H1 (cell line): ENCODE measurements around the gene UGT1A8. TPM values are rescaled to one million over a fixed set of nuclear protein-coding genes. Genes with fewer than 3 reads are reported as not detected.

ENCODE experiments used
- CTCF ChIA-PET: fragments of 300-600 bp; sonication (Branson Sonifier 250); formaldehyde crosslinking; loops from one replicate; lab custom pipeline; 2021; ENCODE audit not compliant: partially characterized antibody; lab: Charles Lee
- POLR2A ChIA-PET: fragments of 300-600 bp; sonication (Branson Sonifier 250); formaldehyde crosslinking; loops from one replicate; lab custom pipeline; 2021; ENCODE audit warnings: inconsistent platforms; ENCODE audit not compliant: partially characterized antibody; lab: Charles Lee
- DNase-seq, 2 experiments: peaks; one replicate each; pipeline versions ENCODE4 v3.0.0 to v3.0.0-alpha.2; 2010 to 2022; ENCODE audit warnings: low spot score in 2 of 2, low read depth in 1 of 2, mixed read lengths in 1 of 2
- FAIRE-seq: peaks from 2 replicates; lab custom pipeline; 2011; peaks lifted over from hg19 to GRCh38; lab: Jason Lieb, UNC
- H2AFZ ChIP-seq: 2 replicates; pipeline ENCODE4 v1.8.1; 2012; ENCODE audit warnings: low read length, inconsistent platforms
- H2AK5ac ChIP-seq: 2 replicates; pipeline ENCODE4 v1.6.1; 2013; ENCODE audit warnings: low read depth, low read length
- H2BK120ac ChIP-seq: replicated peaks from 2 replicates; pipeline ENCODE3; 2013; ENCODE audit warnings: low read depth, low read length, inconsistent platforms
- H2BK12ac ChIP-seq: 2 replicates; pipeline ENCODE4 v1.6.1; 2013; ENCODE audit warnings: low read depth, low read length
- H2BK15ac ChIP-seq: 2 replicates; pipeline ENCODE4 v1.6.1; 2013; ENCODE audit warnings: low read length
- H2BK20ac ChIP-seq: 2 replicates; pipeline ENCODE4 v1.6.1; 2013; ENCODE audit warnings: low read length
- H2BK5ac ChIP-seq: 2 replicates; pipeline ENCODE4 v1.6.1; 2013; ENCODE audit warnings: low read depth, low read length
- H3K14ac ChIP-seq: 2 replicates; pipeline ENCODE4 v1.6.1; 2013; ENCODE audit warnings: inconsistent platforms; ENCODE audit not compliant: insufficient read length
- H3K18ac ChIP-seq: 2 replicates; pipeline ENCODE4 v1.6.1; 2013; ENCODE audit warnings: low read length; ENCODE audit errors: extremely low read depth
- H3K23ac ChIP-seq: 2 replicates; pipeline ENCODE4 v1.6.1; 2013; ENCODE audit warnings: inconsistent platforms; ENCODE audit not compliant: insufficient read length
- H3K23me2 ChIP-seq: 2 replicates; pipeline ENCODE4 v1.6.1; 2013; ENCODE audit warnings: low read depth, low read length
- H3K27ac ChIP-seq: 2 replicates; pipeline ENCODE4 v1.6.1; 2011; ENCODE audit warnings: low read depth, low read length, inconsistent platforms
- H3K27me3 ChIP-seq, 4 experiments: replicated peaks in 1 of 4; 1 replicate in 1 of 4; 2 replicates in 3 of 4; pipeline versions ENCODE4 v1.6.1 to v1.8.1; 2011 to 2013; ENCODE audit warnings: low read length in 3 of 4, mild to moderate bottlenecking in 3 of 4, inconsistent platforms in 2 of 4, mixed read lengths in 2 of 4, moderate library complexity in 1 of 4; ENCODE audit not compliant: control insufficient read depth in 3 of 4, insufficient read depth in 3 of 4; ENCODE audit errors: extremely low read depth in 1 of 4
- H3K36me3 ChIP-seq, 4 experiments: 2 replicates each; pipeline versions ENCODE4 v1.6.1 to v1.8.1; 2011 to 2013; ENCODE audit warnings: mild to moderate bottlenecking in 4 of 4, low read length in 3 of 4, moderate library complexity in 2 of 4, control low read depth in 1 of 4, inconsistent platforms in 1 of 4; ENCODE audit not compliant: insufficient read depth in 4 of 4, control insufficient read depth in 2 of 4
- H3K4ac ChIP-seq: replicated peaks from 2 replicates; pipeline ENCODE3; 2013; ENCODE audit warnings: low read length, low read depth, mixed read lengths, inconsistent platforms; ENCODE audit not compliant: insufficient read length
- H3K4me1 ChIP-seq, 4 experiments: replicated peaks in 1 of 4; 1 replicate in 1 of 4; 2 replicates in 3 of 4; pipeline versions ENCODE4 v1.6.1 to v1.8.1; 2011 to 2013; ENCODE audit warnings: low read length in 3 of 4, inconsistent platforms in 2 of 4, mixed read lengths in 1 of 4; ENCODE audit not compliant: insufficient read depth in 4 of 4, control insufficient read depth in 3 of 4
- H3K4me2 ChIP-seq, 2 experiments: 2 replicates each; pipeline versions ENCODE4 v1.6.1 to v1.8.1; 2011 to 2013; ENCODE audit warnings: low read depth in 2 of 2, low read length in 2 of 2, control low read depth in 1 of 2, inconsistent platforms in 1 of 2, mild to moderate bottlenecking in 1 of 2; ENCODE audit not compliant: insufficient read depth in 1 of 2
- H3K4me3 ChIP-seq, 4 experiments: fragments of 200-600, 300-600 bp in 1 of 4; sonication (generic), shearing (Covaris generic), sonication (Bioruptor Twin) in 1 of 4; 2 replicates each; pipeline versions ENCODE4 v1.5.1 to v1.8.1; 2011 to 2016; ENCODE audit warnings: low read length in 4 of 4, low read depth in 3 of 4, control low read depth in 2 of 4, inconsistent platforms in 2 of 4, mild to moderate bottlenecking in 2 of 4, mixed read lengths in 1 of 4, moderate library complexity in 1 of 4; ENCODE audit not compliant: insufficient read depth in 2 of 4; ENCODE audit errors: extremely low read depth in 1 of 4
- H3K56ac ChIP-seq: replicated peaks from 2 replicates; pipeline ENCODE3; 2013; ENCODE audit warnings: low read depth, mild to moderate bottlenecking, mixed read lengths, low read length, inconsistent platforms; ENCODE audit not compliant: insufficient read length
- H3K79me1 ChIP-seq: 2 replicates; pipeline ENCODE4 v1.6.1; 2013; ENCODE audit warnings: low read depth, low read length, control low read depth
- H3K79me2 ChIP-seq, 2 experiments: 2 replicates each; pipeline versions ENCODE4 v1.6.1 to v1.8.1; 2012 to 2013; ENCODE audit warnings: low read length in 2 of 2, mild to moderate bottlenecking in 2 of 2, inconsistent platforms in 1 of 2; ENCODE audit not compliant: insufficient read depth in 2 of 2, control insufficient read depth in 1 of 2
- H3K9ac ChIP-seq, 4 experiments: replicated peaks in 1 of 4; 1 replicate in 1 of 4; 2 replicates in 3 of 4; pipeline versions ENCODE4 v1.6.1 to v1.8.1; 2011 to 2013; ENCODE audit warnings: low read depth in 3 of 4, low read length in 3 of 4, control low read depth in 2 of 4, mild to moderate bottlenecking in 2 of 4, moderate library complexity in 2 of 4, inconsistent platforms in 1 of 4; ENCODE audit errors: extremely low read depth in 1 of 4
- H3K9me3 ChIP-seq, 2 experiments: 2 replicates each; pipeline versions ENCODE4 v1.6.1 to v1.8.1; 2012 to 2013; ENCODE audit warnings: mild to moderate bottlenecking in 2 of 2, moderate library complexity in 2 of 2, control low read depth in 1 of 2, inconsistent platforms in 1 of 2, low read depth in 1 of 2, low read length in 1 of 2, mixed read lengths in 1 of 2; ENCODE audit not compliant: insufficient read depth in 2 of 2
- H4K20me1 ChIP-seq, 2 experiments: replicated peaks in 1 of 2; 2 replicates each; pipeline versions ENCODE3 to v1.8.1; 2011 to 2013; ENCODE audit warnings: inconsistent platforms in 2 of 2, low read length in 2 of 2, mild to moderate bottlenecking in 1 of 2; ENCODE audit not compliant: insufficient read depth in 2 of 2, control insufficient read depth in 1 of 2
- H4K5ac ChIP-seq: 2 replicates; pipeline ENCODE4 v1.6.1; 2013; ENCODE audit warnings: low read length, low read depth, mixed read lengths, inconsistent platforms; ENCODE audit not compliant: insufficient read length
- H4K8ac ChIP-seq: 2 replicates; pipeline ENCODE4 v1.8.0; 2013; ENCODE audit warnings: mild to moderate bottlenecking, moderate library complexity, low read length, inconsistent platforms; ENCODE audit not compliant: insufficient read depth; ENCODE audit errors: extremely low read depth
- H4K91ac ChIP-seq: replicated peaks from 2 replicates; pipeline ENCODE3; 2013; ENCODE audit warnings: low read length, mixed read lengths, inconsistent platforms; ENCODE audit not compliant: insufficient read length
- BCL11A ChIP-seq, 2 experiments: IDR thresholded peaks; one replicate each; pipeline ENCODE4 v1.6.1; 2011; ENCODE audit warnings: low read depth in 2 of 2, low read length in 2 of 2, mild to moderate bottlenecking in 2 of 2
- CBX8 ChIP-seq: fragments of 300-800, 300-1000 bp; sonication (generic); IDR thresholded peaks from 2 replicates; pipeline ENCODE4 v1.7.1; 2016; ENCODE audit warnings: low read depth, low read length, borderline replicate concordance
- CTCF ChIP-seq, 3 experiments: IDR thresholded peaks; 1 replicate in 2 of 3; 2 replicates in 1 of 3; pipeline versions ENCODE4 v1.5.1 to v1.6.1; 2011; ENCODE audit warnings: low read length in 3 of 3, mild to moderate bottlenecking in 3 of 3, inconsistent platforms in 2 of 3, low read depth in 1 of 3, moderate library complexity in 1 of 3; ENCODE audit not compliant: insufficient read depth in 1 of 3; ENCODE audit errors: control extremely low read depth in 1 of 3
- EZH2 ChIP-seq: fragments of 200-600 bp; sonication (generic); IDR thresholded peaks from 2 replicates; pipeline ENCODE4 v1.7.1; 2012; ENCODE audit warnings: low read depth, mild to moderate bottlenecking, moderate library complexity, low read length, inconsistent platforms; ENCODE audit not compliant: severe bottlenecking
- JUND ChIP-seq: IDR thresholded peaks from 2 replicates; pipeline ENCODE4 v1.6.1; 2011; ENCODE audit warnings: mild to moderate bottlenecking, improper control_type of control experiment, low read length
- KDM4A ChIP-seq: IDR thresholded peaks from one replicate; pipeline ENCODE4 v1.7.1; 2012; ENCODE audit warnings: low read depth, mild to moderate bottlenecking, moderate library complexity, low read length, inconsistent platforms; ENCODE audit not compliant: severe bottlenecking
- KDM5A ChIP-seq: fragments of 200-600 bp; IDR thresholded peaks from 2 replicates; pipeline ENCODE4 v1.7.1; 2012; ENCODE audit warnings: mild to moderate bottlenecking, low read length, inconsistent platforms, mixed read lengths
- SUZ12 ChIP-seq: fragments of 200-600 bp; sonication (generic); IDR thresholded peaks from 2 replicates; pipeline ENCODE4 v1.6.1; 2012; ENCODE audit warnings: mild to moderate bottlenecking, inconsistent platforms, low read length, moderate library complexity, mixed read lengths
- USF2 ChIP-seq: IDR thresholded peaks from 2 replicates; pipeline ENCODE4 v1.6.1; 2011; ENCODE audit warnings: low read length, improper control_type of control experiment
- ZNF274 ChIP-seq: IDR thresholded peaks from 2 replicates; pipeline ENCODE4 v1.7.0; 2012; ENCODE audit warnings: low read length, borderline replicate concordance; ENCODE audit errors: extremely low read depth
- WGBS, 2 experiments: shearing (Covaris generic) in 1 of 2; methylation state at CpG; one replicate each; pipeline versions ENCODE4 v1.1.6 to v1.1.7; 2013 to 2015; ENCODE audit warnings: low lambda C conversion rate in 2 of 2, mixed read lengths in 2 of 2, inconsistent platforms in 1 of 2, low coverage in 1 of 2, missing lambda C conversion rate in 1 of 2; ENCODE audit not compliant: insufficient replicate concordance in 2 of 2, insufficient coverage in 1 of 2, insufficient read length in 1 of 2; ENCODE audit errors: extremely low coverage in 1 of 2, missing lambda C conversion rate in 1 of 2; 5-methylcytosine and 5-hydroxymethylcytosine counted together
- polyA plus RNA-seq, 7 experiments: library from polyadenylated mRNA; depleted of rRNA in 3 of 7; stranded (reverse) in 5 of 7; unstranded in 2 of 7; fragments of >200 nt in 5 of 7; fragments of 200-250 nt in 2 of 7; gene quantifications; 1 replicate in 5 of 7; 2 replicates in 1 of 7; 4 replicates in 1 of 7; pipeline versions ENCODE4 v1.2.1 to v1.2.3, GENCODE V29; 2011 to 2013; ENCODE audit warnings: missing spikeins in 2 of 7, mixed read lengths in 2 of 7
- total RNA-seq: library from RNA; stranded (reverse); fragmentation: NEBNext Ultra II Directional; extraction: Animal tissue kit (Norgen Biotek cat#: 25700); gene quantifications from 2 replicates; pipeline ENCODE4 v1.2.1, GENCODE V29; 2021

Gene UGT1A8
- total and polyA plus RNA-seq, 2 of the 8 experiments (the other 6 are each of a cell fraction or from before 2014, with no cell fraction given): not detected

- no peak overlapping the region for H3K4me3 ChIP-seq
- no peak overlapping the region for H3K23ac ChIP-seq
- no peak overlapping the region for H2BK120ac ChIP-seq
These were observed 61.8 kb downstream of the UGT1A8 start for GRCh38 chr2:233679196-233679595.

More at GRCh38 chr2:233679196-233679595, 61.8 kb downstream of the UGT1A8 start:
- Histone ChIP-seq H3K56ac (no peak overlapping the region), H2AK5ac (no peak overlapping the region), H3K23me2 (no peaks in the 10 kb centered on the region), H2BK15ac (no peak overlapping the region), H3K4ac (no peak overlapping the region), H3K4me2 (no peak overlapping the region), H3K36me3 (no peaks in the 10 kb centered on the region), H2BK5ac (no peak overlapping the region), H3K4me1 (no peaks in the 10 kb centered on the region; a peak in 1 of 7 replicates), H4K5ac (no peak overlapping the region), H3K27me3 (no peaks in the 10 kb centered on the region), H2BK12ac (no peak overlapping the region), H4K91ac (no peak overlapping the region), H4K8ac (no peak overlapping the region), H3K79me1 (no peaks in the 10 kb centered on the region), H3K79me2 (no peaks in the 10 kb centered on the region), H3K9ac (no peak overlapping the region), H2AFZ (no peak overlapping the region), H3K9me3 (no peaks in the 10 kb centered on the region), H2BK20ac (no peak overlapping the region), H3K27ac (no peak overlapping the region), H3K18ac (no peak overlapping the region), H4K20me1 (no peaks in the 10 kb centered on the region), H3K14ac (no peak overlapping the region)
- POLR2A ChIA-PET: no interaction called here
- 77% methylated on average over 4 of the region's 4 CpGs; no CpG with 5 or more reads in 1 of the 2 experiments for WGBS, 2 experiments
- CTCF ChIA-PET: no interaction called here
- TF ChIP-seq EZH2 (no peak), KDM4A (no peak), BCL11A (IDR thresholded peaks at IDR 0.05; ENCODE audit: low read depth in 2 of 2, low read length in 2 of 2) (no peak), JUND (no peak), CBX8 (no peak), SUZ12 (no peak), ZNF274 (no peak), USF2 (no peak), KDM5A (no peak), CTCF (IDR thresholded peaks at IDR 0.05; ENCODE audit: control extremely low read depth in 1 of 3, insufficient read depth in 1 of 3, low read depth in 1 of 3, low read length in 3 of 3) (no peak)
- DNase-seq: no peak
- no peak for FAIRE-seq
